RWPE2 (cell line): ENCODE measurements around the gene EIF2S2.
A peak's percentile ranks its signal among the peaks of the same experiment; 100 is the strongest.

Experiments used
- ATAC-seq: fragments of 200-7000 bp; cut with Tn5 transposase; 3 replicates; pipeline ENCODE4 v1.9.1; 2021; ENCODE audit warnings: low read depth
- DNase-seq: peaks from one replicate; pipeline ENCODE4 v3.0.0-alpha.2; 2020; ENCODE audit warnings: low spot score
- H3K27ac ChIP-seq: fragments of 450-650 bp; 2 replicates; pipeline ENCODE4 v1.5.1; 2017; ENCODE audit warnings: mild to moderate bottlenecking; ENCODE audit not compliant: poor library complexity, severe bottlenecking
- H3K27me3 ChIP-seq: fragments of 250-450 bp; sonication (Bioruptor Pico); 2 replicates; pipeline ENCODE4 v1.5.1; 2021; ENCODE audit warnings: mild to moderate bottlenecking, moderate library complexity; ENCODE audit not compliant: insufficient read depth, poor library complexity, severe bottlenecking
- H3K36me3 ChIP-seq: fragments of 250-450 bp; sonication (Bioruptor Pico); 2 replicates; pipeline ENCODE4 v1.5.1; 2020; ENCODE audit warnings: low read depth, mild to moderate bottlenecking, moderate library complexity
- H3K4me1 ChIP-seq: fragments of 250-450 bp; sonication (Bioruptor Pico); 2 replicates; pipeline ENCODE4 v1.5.1; 2021; ENCODE audit warnings: mild to moderate bottlenecking, moderate library complexity; ENCODE audit not compliant: insufficient read depth, poor library complexity, severe bottlenecking
- H3K4me3 ChIP-seq: fragments of 250-450 bp; sonication (Bioruptor Pico); 2 replicates; pipeline ENCODE4 v1.5.1; 2021; ENCODE audit warnings: mild to moderate bottlenecking, moderate library complexity; ENCODE audit not compliant: severe bottlenecking
- H3K9me3 ChIP-seq: fragments of 250-450 bp; sonication (Bioruptor Pico); 2 replicates; pipeline ENCODE4 v1.5.1; 2021; ENCODE audit warnings: mild to moderate bottlenecking, moderate library complexity; ENCODE audit not compliant: severe bottlenecking
- CTCF ChIP-seq: fragments of 450-650 bp; IDR thresholded peaks from one replicate; pipeline ENCODE4 v1.5.1; 2017; ENCODE audit warnings: mild to moderate bottlenecking, moderate library complexity; ENCODE audit not compliant: poor library complexity, severe bottlenecking

Gene EIF2S2

GRCh38 chr20:34074101-34074760, 37.8 kb downstream of the EIF2S2 start:
- Histone ChIP-seq H3K27ac (no peak overlapping the region), H3K36me3 (peaks cover 60% of the 10 kb centered on the region), H3K9me3 (no peaks in the 10 kb centered on the region), H3K4me3 (no peak overlapping the region), H3K27me3 (no peaks in the 10 kb centered on the region), H3K4me1 (no peaks in the 10 kb centered on the region)
- ATAC-seq: peak; percentile 11; the same call in 1 of the 3 replicates
- no peak for TF ChIP-seq CTCF
- DNase-seq: no peak

GRCh38 chr20:34072778-34073177, 39.3 kb downstream of the EIF2S2 start:
- H3K9me3 ChIP-seq: no peaks in the 10 kb centered on the region
- no peaks in the 10 kb centered on the region for H3K4me1 ChIP-seq
- peaks cover 48% of the 10 kb centered on the region for H3K36me3 ChIP-seq
- DNase-seq (no peak), ATAC-seq (no peak)
- no peak overlapping the region for H3K4me3 ChIP-seq
- no peak for TF ChIP-seq CTCF
- no peak overlapping the region for H3K27ac ChIP-seq
- no peaks in the 10 kb centered on the region for H3K27me3 ChIP-seq

- Histone ChIP-seq H3K36me3 (peaks cover 41% of the 10 kb centered on the region), H3K4me3 (no peak overlapping the region), H3K27ac (no peak overlapping the region), H3K27me3 (no peaks in the 10 kb centered on the region), H3K4me1 (peaks cover under 1% of the 10 kb centered on the region), H3K9me3 (no peaks in the 10 kb centered on the region)
- no peak for DNase-seq
- no peak for TF ChIP-seq CTCF
- ATAC-seq: no peak
Measured at GRCh38 chr20:34072076-34072475, 40.0 kb downstream of the EIF2S2 start.

- no peaks in the 10 kb centered on the region for H3K27me3 ChIP-seq
- H3K27ac ChIP-seq: no peak overlapping the region
- ATAC-seq (no peak), DNase-seq (no peak)
- peaks cover 31% of the 10 kb centered on the region for H3K36me3 ChIP-seq
- no peak overlapping the region for H3K4me3 ChIP-seq
- H3K9me3 ChIP-seq: no peaks in the 10 kb centered on the region
- TF ChIP-seq CTCF: no peak
- peaks cover 11% of the 10 kb centered on the region for H3K4me1 ChIP-seq
Measured at GRCh38 chr20:34070859-34071258, 41.2 kb downstream of the EIF2S2 start.

- peaks cover 24% of the 10 kb centered on the region for H3K36me3 ChIP-seq
- peak; percentile 90 for TF ChIP-seq CTCF
- no peak overlapping the region for H3K27ac ChIP-seq
- DNase-seq: no peak
- no peaks in the 10 kb centered on the region for H3K9me3 ChIP-seq
- no peak for ATAC-seq
- H3K4me1 ChIP-seq: peaks cover 19% of the 10 kb centered on the region
- no peaks in the 10 kb centered on the region for H3K27me3 ChIP-seq
- no peak overlapping the region for H3K4me3 ChIP-seq
Measured at GRCh38 chr20:34070079-34070439, 42.0 kb downstream of the EIF2S2 start.
